Measurements from ENCODE around the gene EP300.

DNA sequence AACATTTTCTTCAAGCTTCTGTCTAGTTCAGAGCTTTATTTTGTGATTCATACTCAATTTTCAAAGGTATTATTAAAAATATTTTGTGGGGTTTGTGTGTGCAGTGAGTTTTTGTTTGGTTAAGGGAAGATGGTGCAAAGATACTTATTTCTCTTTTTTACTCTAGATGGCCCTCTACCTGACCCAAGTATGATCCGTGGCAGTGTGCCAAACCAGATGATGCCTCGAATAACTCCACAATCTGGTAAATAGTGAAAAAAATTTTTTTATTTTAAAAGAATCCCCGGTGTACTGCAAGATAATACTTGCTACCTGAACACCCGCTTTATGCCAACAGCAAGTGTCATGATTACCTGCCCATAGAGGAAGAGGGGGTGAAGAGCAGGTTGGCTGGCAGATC lies 54.2 kb downstream of the EP300 start:
- TF ChIP-seq, protein P1, sequence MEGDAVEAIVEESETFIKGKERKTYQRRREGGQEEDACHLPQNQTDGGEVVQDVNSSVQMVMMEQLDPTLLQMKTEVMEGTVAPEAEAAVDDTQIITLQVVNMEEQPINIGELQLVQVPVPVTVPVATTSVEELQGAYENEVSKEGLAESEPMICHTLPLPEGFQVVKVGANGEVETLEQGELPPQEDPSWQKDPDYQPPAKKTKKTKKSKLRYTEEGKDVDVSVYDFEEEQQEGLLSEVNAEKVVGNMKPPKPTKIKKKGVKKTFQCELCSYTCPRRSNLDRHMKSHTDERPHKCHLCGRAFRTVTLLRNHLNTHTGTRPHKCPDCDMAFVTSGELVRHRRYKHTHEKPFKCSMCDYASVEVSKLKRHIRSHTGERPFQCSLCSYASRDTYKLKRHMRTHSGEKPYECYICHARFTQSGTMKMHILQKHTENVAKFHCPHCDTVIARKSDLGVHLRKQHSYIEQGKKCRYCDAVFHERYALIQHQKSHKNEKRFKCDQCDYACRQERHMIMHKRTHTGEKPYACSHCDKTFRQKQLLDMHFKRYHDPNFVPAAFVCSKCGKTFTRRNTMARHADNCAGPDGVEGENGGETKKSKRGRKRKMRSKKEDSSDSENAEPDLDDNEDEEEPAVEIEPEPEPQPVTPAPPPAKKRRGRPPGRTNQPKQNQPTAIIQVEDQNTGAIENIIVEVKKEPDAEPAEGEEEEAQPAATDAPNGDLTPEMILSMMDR (IDR thresholded peaks at IDR 0.05; ENCODE audit: poor library complexity, severe bottlenecking): no peak
- no peak for TF ChIP-seq EZH2 (IDR thresholded peaks at IDR 0.05; ENCODE audit: borderline replicate concordance, insufficient read depth, low read length, poor library complexity, severe bottlenecking)
